SIG-M5 (cell line): ENCODE results near the gene CALML3.

Source experiments
- DNase-seq: peaks from one replicate; lab custom pipeline; 2025; lab: John Stamatoyannopoulos, UW

CALML3 gene

GRCh38 chr10:5543623-5544022, 18.9 kb downstream of the CALML3 start:
- no peak for DNase-seq

GRCh38 chr10:5544216-5544805, 19.6 kb downstream of the CALML3 start:
- DNase-seq = no peak

GRCh38 chr10:5545011-5545410, 20.2 kb downstream of the CALML3 start:
- DNase-seq = no peak

- no peak for DNase-seq
Measured at GRCh38 chr10:5545426-5545777, 20.6 kb downstream of the CALML3 start.

GRCh38 chr10:5545778-5546710, 21.3 kb downstream of the CALML3 start:
- DNase-seq = no peak

GRCh38 chr10:5546891-5547680, 22.3 kb downstream of the CALML3 start:
- DNase-seq = no peak

- DNase-seq = no peak
Measured at GRCh38 chr10:5547681-5547930, 22.8 kb downstream of the CALML3 start.

- no peak for DNase-seq
Measured at GRCh38 chr10:5547931-5548660, 23.3 kb downstream of the CALML3 start.

- DNase-seq = no peak
Measured at GRCh38 chr10:5549462-5550249, 24.9 kb downstream of the CALML3 start.

- no peak for DNase-seq
Measured at GRCh38 chr10:5550250-5550545, 25.4 kb downstream of the CALML3 start.

GRCh38 chr10:5550621-5551530, 26.1 kb downstream of the CALML3 start:
- no peak for DNase-seq

GRCh38 chr10:5551531-5552375, 27.0 kb downstream of the CALML3 start:
- no peak for DNase-seq

GRCh38 chr10:5552376-5553321, 27.9 kb downstream of the CALML3 start:
- DNase-seq = no peak

GRCh38 chr10:5553400-5554170, 28.8 kb downstream of the CALML3 start:
- DNase-seq = no peak

- no peak for DNase-seq
Measured at GRCh38 chr10:5555021-5555510, 30.3 kb downstream of the CALML3 start.

- no peak for DNase-seq
Measured at GRCh38 chr10:5555881-5556280, 31.1 kb downstream of the CALML3 start.

- no peak for DNase-seq
Measured at GRCh38 chr10:5556576-5556975, 31.8 kb downstream of the CALML3 start.
